GM19099 (cell line): Measurements from ENCODE around the gene PLPP2.

ENCODE experiments used
- POLR2A ChIP-seq: IDR thresholded peaks from 3 replicates; pipeline ENCODE4 v1.6.1; 2011; ENCODE audit warnings: low read depth; ENCODE audit not compliant: insufficient read length; ENCODE audit errors: extremely low read depth

The PLPP2 gene

DNA sequence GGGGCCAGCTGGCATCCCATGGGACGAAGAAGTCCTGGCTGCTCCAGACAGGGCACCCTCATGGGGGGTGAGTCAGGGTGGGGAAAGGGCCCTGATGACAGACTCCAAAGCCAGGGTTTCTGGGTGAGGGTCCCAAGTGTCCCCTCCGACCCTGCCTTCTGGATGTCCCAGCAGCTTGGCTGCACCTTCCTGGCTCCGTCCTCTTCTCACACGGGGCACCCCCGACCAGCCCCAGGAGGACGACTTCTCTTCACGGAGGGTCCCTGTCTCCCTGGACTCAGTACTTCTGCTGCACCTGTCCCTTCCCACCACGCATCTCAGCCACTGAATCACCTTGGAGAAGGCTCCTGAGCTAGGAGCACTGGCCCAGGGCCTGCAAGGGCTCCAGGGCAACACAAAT, 33.5 kb upstream of the PLPP2 start:
- no peak for TF ChIP-seq POLR2A

DNA sequence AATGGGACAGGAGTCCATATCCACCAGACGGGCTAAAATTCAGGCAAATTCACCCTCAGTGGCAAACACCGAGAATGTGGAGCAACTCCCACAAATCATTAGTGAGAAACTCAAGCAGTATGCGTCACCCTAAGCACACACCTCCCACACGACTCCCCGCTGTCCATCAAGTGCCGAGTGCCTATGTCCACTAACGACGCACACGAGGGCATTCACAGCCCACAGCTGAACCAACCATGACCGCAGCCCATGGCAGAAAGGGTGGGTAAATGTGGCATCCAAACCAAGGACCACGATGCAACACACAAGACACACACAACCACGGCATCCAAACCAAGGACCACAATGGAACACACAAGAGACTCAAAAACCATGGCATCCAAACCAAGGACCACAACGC, 31.4 kb upstream of the PLPP2 start:
- no peak for TF ChIP-seq POLR2A

DNA sequence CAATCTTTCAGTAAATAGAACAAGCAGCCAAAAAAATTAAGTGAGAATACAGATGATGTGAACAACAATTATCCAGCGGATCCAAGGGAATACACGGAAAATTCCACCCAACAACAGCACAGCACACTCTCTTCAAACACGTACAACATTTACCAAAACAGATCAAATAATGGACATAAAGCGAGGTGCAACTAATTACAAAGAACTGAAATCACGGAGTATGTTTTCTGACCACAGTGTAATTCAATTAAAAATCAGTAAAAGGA, 27.2 kb upstream of the PLPP2 start:
- TF ChIP-seq POLR2A = no peak

DNA sequence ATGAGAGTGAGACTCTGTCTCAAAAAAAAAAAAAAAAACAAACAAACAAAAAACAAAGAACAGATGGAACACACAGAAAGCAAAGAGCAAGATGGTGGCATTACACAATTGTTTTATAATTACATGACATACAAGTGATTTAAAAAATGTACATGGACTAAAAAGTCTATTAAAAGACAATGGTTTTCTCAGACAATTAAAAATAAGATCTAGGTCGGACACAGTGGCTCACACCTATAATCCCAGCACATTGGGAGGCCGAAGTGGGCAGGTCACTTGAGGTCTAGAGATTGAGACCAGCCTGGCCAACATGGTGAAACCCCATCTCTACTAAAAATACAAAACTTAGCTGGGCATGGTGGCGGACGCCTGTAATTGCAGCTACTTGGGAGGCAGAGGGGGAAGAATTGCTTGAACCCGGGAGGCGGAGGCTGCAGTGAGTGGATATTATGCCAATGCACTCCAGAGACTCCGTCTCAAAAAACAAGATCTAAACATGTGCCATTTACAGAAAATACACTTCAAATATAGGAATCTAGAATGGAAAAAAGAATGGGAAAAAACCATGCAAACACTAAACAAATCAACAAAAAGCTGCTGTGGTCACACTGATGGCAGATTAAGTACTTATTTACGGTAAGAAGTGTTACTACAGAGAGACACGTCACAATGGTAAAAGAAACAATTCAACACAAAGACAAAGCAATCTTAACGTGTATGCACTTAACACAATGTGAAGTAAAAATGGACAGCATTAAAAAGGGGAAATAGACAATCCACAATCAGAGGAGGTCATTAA, 26.7 kb upstream of the PLPP2 start:
- TF ChIP-seq POLR2A = no peak

DNA sequence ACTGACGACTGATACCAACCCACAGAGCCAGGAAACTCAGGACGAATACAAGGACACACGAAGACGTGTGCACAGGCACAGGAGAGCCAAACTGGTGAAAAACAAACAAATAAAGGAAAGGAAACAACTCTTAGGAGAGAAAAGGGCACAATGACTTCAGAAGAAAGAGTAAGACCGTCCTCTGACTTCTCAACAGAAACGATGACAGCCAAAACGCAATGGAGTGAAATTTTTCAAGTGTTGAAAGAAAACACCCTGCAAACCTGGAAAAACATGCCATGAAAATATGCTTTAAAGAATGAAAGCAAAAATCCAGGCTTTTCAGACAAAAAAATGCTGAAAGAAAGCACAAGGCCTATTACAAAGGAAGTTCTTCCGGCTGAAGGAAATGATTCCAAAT, 24.6 kb upstream of the PLPP2 start:
- TF ChIP-seq POLR2A = no peak

GRCh38 chr19:313988-314815, 23.0 kb upstream of the PLPP2 start:
- TF ChIP-seq POLR2A = no peak

DNA sequence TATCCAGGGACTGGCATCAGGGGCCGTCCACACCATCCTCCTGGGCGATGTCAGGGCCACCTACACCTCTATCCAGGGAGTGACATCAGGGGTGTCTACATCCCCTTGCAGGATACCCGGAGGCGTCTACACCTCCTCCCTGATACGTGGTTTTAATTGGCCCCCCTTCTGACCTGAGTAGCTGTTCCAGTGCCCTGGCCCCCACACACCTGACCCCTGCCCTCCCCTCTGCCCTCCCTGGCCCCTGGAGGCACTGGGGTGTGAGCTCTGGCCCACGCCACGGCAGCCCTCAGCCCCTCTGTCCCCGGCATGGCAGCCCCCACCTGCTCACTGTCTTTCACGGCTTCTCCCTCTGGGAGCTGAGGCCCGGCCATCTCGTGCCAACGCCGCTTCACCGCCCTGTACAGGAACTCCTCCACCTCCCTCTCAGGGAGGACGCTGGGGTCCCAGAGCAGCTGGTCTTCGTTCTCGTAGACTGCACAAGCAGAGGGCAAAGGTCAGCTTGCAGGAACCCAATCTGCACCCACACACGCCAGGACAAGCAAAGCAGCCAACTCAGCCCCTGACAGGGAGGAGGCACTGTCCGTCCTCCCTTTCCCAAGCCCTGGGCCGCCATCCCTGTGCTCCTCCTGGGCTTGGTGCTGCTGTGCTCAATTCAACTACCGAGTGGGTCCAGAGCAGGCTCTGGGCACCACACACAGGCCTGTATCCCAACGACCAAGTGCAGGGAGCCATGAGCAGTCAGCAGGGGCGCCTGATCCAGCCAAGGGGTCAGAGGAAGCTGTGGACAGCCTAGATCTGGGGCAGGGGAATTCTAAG, 22.2 kb upstream of the PLPP2 start:
- TF ChIP-seq POLR2A = no peak

GRCh38 chr19:311813-312261, 20.6 kb upstream of the PLPP2 start:
- TF ChIP-seq POLR2A = no peak

- TF ChIP-seq POLR2A = no peak
These were observed 19.7 kb upstream of the PLPP2 start for GRCh38 chr19:310781-311496.

- TF ChIP-seq POLR2A = no peak
These were observed 19.0 kb upstream of the PLPP2 start for GRCh38 chr19:310141-310651.

GRCh38 chr19:309206-309565, 18.0 kb upstream of the PLPP2 start:
- TF ChIP-seq POLR2A = no peak

DNA sequence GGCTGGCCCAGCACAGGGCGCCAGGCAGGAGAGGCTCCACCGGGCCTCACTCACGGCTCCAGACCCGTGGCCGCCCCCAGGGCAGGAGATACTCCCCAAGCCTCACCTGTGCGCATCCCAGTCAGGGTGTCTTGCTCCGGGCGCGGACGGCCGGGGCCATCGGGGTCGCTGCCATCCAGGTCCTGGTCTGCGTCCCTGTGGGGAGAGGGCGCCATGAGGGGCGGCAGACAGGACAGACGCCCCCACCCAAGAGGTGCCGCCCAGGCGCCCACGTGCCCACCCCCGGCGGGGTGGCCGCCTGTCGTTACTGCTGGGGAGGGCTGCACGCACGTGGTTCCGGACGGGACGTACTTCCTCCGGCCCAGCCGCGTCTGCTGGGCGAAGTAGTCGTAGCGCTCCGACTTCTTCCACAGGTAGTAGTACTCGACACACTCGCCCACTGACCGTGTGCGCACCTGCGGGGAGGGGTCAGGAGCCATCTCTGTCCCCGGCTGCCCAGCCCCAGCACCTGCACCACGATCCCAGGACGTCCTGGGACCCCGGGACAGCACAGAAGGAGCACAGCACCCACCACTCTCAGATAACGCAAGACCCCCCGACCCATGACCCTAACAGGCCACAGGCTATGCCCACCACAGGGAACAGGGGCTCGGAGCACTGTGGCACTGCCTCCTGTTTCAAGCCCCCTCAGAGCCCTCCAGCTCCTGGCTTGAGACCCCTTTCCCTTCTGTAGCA, 17.4 kb upstream of the PLPP2 start:
- TF ChIP-seq POLR2A = no peak

- no peak for TF ChIP-seq POLR2A
These were observed 16.7 kb upstream of the PLPP2 start for GRCh38 chr19:307793-308420.

DNA sequence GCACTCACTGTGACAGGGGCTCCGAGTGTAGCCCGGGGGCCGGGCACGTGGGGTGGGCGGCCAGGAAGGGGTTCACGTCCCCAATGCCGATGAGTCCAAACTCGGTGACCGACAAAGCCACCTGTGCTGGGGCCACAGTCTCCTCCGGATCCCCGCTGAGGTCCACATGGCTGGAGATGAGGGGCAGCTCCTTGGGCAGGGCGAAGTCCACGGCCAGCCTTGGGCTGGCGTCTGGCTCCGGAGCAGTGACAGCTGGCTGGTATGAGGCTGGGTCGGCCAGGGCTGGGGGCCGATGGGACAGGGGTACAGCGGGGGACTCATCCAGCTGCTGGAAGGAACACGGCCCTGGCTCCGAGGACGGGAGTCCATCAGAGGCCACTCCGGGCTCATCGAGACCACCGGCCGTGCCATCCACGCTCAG, 15.9 kb upstream of the PLPP2 start:
- no peak for TF ChIP-seq POLR2A
